ENCODE measurements around the gene GSTP1. TPM values are rescaled to one million over a fixed set of nuclear protein-coding genes. Genes with fewer than 3 reads are reported as not detected.

The GSTP1 gene
- total RNA-seq, 2 experiments from 2014 or later: 194 to 209 TPM

DNA sequence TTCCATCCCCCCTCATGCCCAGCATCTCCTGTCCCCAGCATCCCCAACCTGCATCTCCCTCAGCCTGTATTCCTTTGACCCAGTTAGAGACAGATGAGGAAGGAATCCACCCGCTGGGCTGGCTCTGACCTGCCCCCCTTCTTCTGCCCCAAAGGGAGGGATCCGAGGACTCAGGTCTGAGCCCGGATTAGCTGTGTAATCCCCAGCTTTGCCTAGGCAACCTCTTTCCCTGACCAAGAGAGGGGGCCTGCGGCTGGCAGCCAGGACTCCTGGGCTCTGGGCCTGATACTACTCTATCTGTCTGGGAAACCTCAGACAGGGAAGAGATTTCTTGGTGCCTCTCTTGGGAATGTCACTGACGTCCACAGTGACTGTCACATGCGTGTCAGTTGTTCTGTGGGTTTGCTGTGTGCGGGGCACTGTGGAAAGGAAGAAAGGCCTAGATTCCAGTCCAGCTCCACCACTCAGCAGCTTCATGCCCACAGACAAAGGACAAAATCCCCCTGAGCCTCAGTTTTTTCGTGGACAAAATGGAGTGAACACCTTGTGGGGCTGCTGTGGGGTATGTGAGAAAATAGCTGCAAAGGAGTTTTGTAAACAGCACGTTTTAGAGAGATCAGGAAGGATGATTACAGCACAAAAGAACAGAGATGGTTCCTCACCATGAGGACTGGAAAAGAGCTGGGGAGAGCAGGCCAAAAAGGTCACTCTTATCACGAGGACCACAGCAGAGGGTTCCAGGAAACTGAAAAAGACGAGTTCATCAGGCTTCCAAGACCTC is 21.8 kb downstream of the GSTP1 start:
- peaks cover 12% of the 10 kb centered on the region for H3K27me3 Mint-ChIP-seq
- CTCF ChIA-PET: interaction anchor here (1.6 kb wide), 1 partner anchor 24 kb away, joined by 7 read pairs; the partner anchor contains the start of gene NUDT8
- peak overlapping the region; percentile 93 for H3K4me3 Mint-ChIP-seq
- peak overlapping the region; percentile 65 for H3K27ac Mint-ChIP-seq
- H3K36me3 Mint-ChIP-seq (ENCODE audit: low read depth): peaks cover 15% of the 10 kb centered on the region
- peaks cover 24% of the 10 kb centered on the region for H3K4me1 Mint-ChIP-seq
- POLR2A ChIA-PET: no interaction called here
- no peaks in the 10 kb centered on the region for H3K9me3 Mint-ChIP-seq
- DNase-seq: no peak

DNA sequence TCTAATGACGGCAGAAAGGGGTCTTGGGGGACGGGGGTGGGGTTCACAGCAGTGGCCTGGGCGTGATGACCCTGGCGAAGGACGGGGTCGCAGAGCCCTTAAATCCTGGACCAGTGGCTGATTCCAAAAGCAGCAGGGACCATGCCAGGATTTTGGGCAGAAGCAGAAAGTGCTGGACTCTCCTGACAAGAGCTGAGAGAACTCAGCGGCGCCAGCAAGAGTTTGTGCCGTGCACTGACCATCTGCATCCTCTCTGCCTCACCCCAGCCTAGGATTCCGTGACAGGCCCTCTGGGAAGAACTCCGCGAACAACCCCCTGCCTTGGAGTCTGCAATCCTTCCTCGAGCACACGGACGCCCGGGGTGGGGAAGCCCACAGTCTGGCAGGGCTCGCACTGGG is 22.5 kb downstream of the GSTP1 start:
- CTCF ChIA-PET: interaction anchor here (1.6 kb wide), 1 partner anchor 23 kb away, joined by 7 read pairs; the partner anchor contains the start of gene NUDT8
- Mint-ChIP-seq H3K4me1 (peaks cover 19% of the 10 kb centered on the region), H3K36me3 (ENCODE audit: low read depth) (peaks cover 15% of the 10 kb centered on the region), H3K27ac (peak overlapping the region; percentile 93), H3K27me3 (peaks cover 9% of the 10 kb centered on the region), H3K4me3 (peak overlapping the region; percentile 93), H3K9me3 (no peaks in the 10 kb centered on the region)
- POLR2A ChIA-PET: no interaction called here
- DNase-seq: no peak

DNA sequence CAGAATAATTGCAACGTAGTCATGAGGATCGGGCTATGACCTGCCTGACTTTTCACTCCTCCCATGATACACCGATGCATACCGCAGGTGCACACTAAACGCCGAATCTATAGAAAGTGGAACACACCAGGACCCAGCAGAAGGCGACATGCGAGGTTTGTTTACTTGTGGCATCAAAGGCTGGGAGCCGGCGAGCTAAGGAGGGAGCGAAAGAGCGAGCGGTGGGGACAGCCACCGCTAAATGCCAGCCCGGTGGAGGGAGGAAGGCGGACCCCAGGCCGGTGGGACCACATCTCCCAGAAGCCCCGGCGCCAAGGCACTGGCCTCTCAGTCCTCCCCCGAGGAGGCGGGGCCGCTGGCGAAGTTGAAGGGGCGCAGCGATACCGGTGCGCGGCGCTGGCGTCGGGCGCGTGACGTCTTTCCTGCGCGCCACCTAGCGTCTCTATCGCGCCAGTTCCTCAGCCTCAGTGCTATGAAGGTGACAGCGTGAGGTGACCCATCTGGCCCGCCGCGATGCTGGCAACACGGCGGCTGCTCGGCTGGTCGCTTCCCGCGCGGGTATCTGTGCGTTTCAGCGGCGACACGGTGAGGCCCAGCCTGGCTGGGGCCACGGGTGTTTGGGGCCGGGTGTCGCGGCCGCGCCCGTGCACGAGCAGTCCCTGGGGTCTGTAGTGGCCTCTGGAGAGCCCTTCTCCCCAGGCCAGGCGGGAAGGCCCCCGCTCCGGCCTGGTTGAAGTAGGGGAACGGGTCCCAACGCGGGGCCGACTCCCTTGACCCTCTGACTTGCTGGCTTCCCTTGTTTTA is 23.1 kb downstream of the GSTP1 start, which contains the start of gene NDUFV1:
TSS of gene NDUFV1 (plus strand) at position 445 of the 804 bp plus-strand sequence. CDS start at position 514, 69 bp downstream.
- H3K4me1 Mint-ChIP-seq: peaks cover 19% of the 10 kb centered on the region
- DNase-seq: peak; percentile 97
- ChIA-PET CTCF (interaction anchor here (0.6 to 3.8 kb wide), 3 partner anchors 23 to 1116 kb away, joined by 4 to 18 read pairs (median 7); partner anchors contain the start of gene NUDT8), POLR2A (no interaction called here)
- H3K9me3 Mint-ChIP-seq: no peaks in the 10 kb centered on the region
- H3K36me3 Mint-ChIP-seq (ENCODE audit: low read depth): peaks cover 18% of the 10 kb centered on the region
- H3K4me3 Mint-ChIP-seq: peak within 1 kb of the TSS; percentile 93
- peaks cover 7% of the 10 kb centered on the region for H3K27me3 Mint-ChIP-seq
- H3K27ac Mint-ChIP-seq: peak within 1 kb of the TSS; percentile 93

DNA sequence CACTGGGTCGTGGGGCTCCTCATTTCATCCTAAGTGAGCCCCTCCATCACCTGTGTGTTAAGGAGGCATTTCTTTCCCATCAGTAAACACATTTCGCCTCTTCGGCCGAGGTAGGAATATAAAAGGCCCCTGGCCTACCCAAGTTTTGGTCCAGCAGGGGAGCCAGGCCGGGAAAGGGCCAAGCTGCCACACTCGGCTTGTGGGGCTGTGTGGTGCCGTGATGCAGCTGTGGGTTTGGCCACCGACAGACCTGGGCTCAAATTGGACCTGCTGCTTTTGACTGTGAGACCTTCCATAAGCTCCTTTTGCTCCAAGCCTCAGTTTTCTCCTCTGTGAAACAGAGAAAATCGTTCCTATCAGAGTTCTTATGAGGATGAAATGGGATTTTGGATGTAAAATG is 23.9 kb downstream of the GSTP1 start:
- peaks cover 7% of the 10 kb centered on the region for H3K27me3 Mint-ChIP-seq
- H3K27ac Mint-ChIP-seq: peak overlapping the region; percentile 93
- CTCF ChIA-PET: interaction anchor here (0.6 to 3.8 kb wide), 4 partner anchors 10 to 1115 kb away, joined by 3 to 18 read pairs (median 4); partner anchors contain the start of gene NUDT8
- POLR2A ChIA-PET: no interaction called here
- H3K4me1 Mint-ChIP-seq: peaks cover 23% of the 10 kb centered on the region
- peaks cover 23% of the 10 kb centered on the region for H3K36me3 Mint-ChIP-seq (ENCODE audit: low read depth)
- DNase-seq: no peak
- peak overlapping the region; percentile 93 for H3K4me3 Mint-ChIP-seq
- no peaks in the 10 kb centered on the region for H3K9me3 Mint-ChIP-seq

DNA sequence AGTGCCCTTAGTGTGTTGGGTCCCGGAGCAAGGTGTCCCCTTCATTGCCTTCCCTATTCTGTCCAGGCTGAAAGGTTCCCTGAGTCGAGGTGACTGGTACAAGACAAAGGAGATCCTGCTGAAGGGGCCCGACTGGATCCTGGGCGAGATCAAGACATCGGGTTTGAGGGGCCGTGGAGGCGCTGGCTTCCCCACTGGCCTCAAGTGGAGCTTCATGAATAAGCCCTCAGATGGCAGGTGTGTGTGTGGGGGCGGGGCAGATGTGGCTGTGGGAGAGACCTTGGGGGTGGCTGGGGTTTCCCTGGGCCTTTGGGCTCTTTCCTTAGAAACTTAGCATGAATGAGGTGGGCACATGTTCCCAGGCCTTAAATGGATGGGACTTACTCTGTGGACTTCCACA is 24.9 kb downstream of the GSTP1 start:
- H3K27me3 Mint-ChIP-seq: no peaks in the 10 kb centered on the region
- peak overlapping the region; percentile 93 for H3K27ac Mint-ChIP-seq
- CTCF ChIA-PET: interaction anchor here (0.7 to 3.8 kb wide), 4 partner anchors 8 to 342 kb away, joined by 3 to 18 read pairs (median 4); partner anchors contain the start of gene NUDT8
- POLR2A ChIA-PET: interaction anchor here (0.6 kb wide), 1 partner anchor 210 kb away, joined by 5 read pairs; no protein-coding TSS in a partner anchor
- no peaks in the 10 kb centered on the region for H3K9me3 Mint-ChIP-seq
- peaks cover 29% of the 10 kb centered on the region for H3K36me3 Mint-ChIP-seq (ENCODE audit: low read depth)
- no peak for DNase-seq
- H3K4me3 Mint-ChIP-seq: peak overlapping the region; percentile 93
- peaks cover 30% of the 10 kb centered on the region for H3K4me1 Mint-ChIP-seq

DNA sequence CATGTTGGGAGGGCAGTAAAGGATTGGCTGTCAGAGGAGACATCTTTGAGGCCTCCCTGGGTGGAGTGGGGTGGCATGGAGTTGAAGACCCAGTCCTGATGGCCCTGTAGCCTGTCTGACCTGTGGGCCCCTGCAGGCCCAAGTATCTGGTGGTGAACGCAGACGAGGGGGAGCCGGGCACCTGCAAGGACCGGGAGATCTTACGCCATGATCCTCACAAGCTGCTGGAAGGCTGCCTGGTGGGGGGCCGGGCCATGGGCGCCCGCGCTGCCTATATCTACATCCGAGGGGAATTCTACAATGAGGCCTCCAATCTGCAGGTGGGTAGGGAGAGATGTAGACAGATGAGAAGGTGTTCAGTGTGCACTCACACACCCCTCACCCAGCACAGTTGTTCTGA is 25.7 kb downstream of the GSTP1 start:
- ChIA-PET CTCF (interaction anchor here (0.7 to 3.8 kb wide), 4 partner anchors 9 to 39 kb away, joined by 3 to 18 read pairs (median 4); partner anchors contain the start of gene NUDT8), POLR2A (no interaction called here)
- Mint-ChIP-seq H3K9me3 (no peaks in the 10 kb centered on the region), H3K4me1 (peaks cover 39% of the 10 kb centered on the region), H3K36me3 (ENCODE audit: low read depth) (peaks cover 30% of the 10 kb centered on the region), H3K4me3 (no peak overlapping the region), H3K27ac (no peak overlapping the region), H3K27me3 (no peaks in the 10 kb centered on the region)
- no peak for DNase-seq

DNA sequence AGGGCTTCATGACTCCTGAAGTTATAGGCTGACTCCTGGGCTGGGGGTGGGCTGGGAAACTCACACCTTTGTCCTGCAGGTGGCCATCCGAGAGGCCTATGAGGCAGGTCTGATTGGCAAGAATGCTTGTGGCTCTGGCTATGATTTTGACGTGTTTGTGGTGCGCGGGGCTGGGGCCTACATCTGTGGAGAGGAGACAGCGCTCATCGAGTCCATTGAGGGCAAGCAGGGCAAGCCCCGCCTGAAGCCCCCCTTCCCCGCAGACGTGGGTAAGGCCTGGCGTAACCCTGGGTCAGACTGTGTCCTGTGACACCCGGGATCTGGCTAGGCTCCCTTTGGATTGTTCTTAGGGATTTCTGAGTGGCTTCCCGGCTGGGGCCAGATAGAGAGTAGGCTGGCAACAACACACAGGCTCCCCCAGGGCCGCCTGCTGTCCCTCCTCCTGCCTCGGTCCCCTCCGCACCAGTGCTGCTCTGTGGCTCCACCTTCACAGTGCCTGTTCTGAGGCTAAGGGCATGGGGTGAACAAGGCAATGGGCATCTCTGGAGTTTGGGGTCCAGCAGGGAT is 26.8 kb downstream of the GSTP1 start:
- CTCF ChIA-PET: interaction anchor here (3.8 kb wide), 1 partner anchor 19 kb away, joined by 18 read pairs; the partner anchor contains the start of gene NUDT8
- Mint-ChIP-seq H3K27ac (no peak overlapping the region), H3K27me3 (no peaks in the 10 kb centered on the region), H3K36me3 (ENCODE audit: low read depth) (peaks cover 30% of the 10 kb centered on the region), H3K4me3 (no peak overlapping the region), H3K9me3 (no peaks in the 10 kb centered on the region), H3K4me1 (peaks cover 49% of the 10 kb centered on the region)
- POLR2A ChIA-PET: interaction anchor here (0.7 kb wide), 1 partner anchor 20 kb away, joined by 3 read pairs; the partner anchor contains the start of gene NUDT8
- DNase-seq: no peak

DNA sequence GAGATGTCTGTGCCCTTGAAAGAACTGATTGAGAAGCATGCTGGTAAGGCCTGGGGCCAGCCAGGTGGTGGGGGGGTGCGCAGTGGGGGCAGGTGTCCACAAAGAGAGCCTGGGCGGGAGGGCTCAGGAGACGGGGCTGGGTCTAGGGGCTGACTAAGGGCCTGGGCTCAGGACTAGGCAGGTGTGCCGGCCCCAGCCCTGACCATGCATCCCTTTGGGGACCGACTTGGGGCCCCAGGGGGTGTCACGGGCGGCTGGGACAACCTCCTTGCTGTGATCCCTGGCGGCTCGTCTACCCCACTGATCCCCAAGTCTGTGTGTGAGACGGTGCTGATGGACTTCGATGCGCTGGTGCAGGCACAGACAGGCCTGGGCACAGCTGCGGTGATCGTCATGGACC is 27.6 kb downstream of the GSTP1 start:
- H3K9me3 Mint-ChIP-seq: no peaks in the 10 kb centered on the region
- DNase-seq: no peak
- H3K4me3 Mint-ChIP-seq: no peak overlapping the region
- H3K27me3 Mint-ChIP-seq: no peaks in the 10 kb centered on the region
- H3K36me3 Mint-ChIP-seq (ENCODE audit: low read depth): peaks cover 30% of the 10 kb centered on the region
- ChIA-PET CTCF (no interaction called here), POLR2A (no interaction called here)
- H3K27ac Mint-ChIP-seq: no peak overlapping the region
- H3K4me1 Mint-ChIP-seq: peaks cover 48% of the 10 kb centered on the region

DNA sequence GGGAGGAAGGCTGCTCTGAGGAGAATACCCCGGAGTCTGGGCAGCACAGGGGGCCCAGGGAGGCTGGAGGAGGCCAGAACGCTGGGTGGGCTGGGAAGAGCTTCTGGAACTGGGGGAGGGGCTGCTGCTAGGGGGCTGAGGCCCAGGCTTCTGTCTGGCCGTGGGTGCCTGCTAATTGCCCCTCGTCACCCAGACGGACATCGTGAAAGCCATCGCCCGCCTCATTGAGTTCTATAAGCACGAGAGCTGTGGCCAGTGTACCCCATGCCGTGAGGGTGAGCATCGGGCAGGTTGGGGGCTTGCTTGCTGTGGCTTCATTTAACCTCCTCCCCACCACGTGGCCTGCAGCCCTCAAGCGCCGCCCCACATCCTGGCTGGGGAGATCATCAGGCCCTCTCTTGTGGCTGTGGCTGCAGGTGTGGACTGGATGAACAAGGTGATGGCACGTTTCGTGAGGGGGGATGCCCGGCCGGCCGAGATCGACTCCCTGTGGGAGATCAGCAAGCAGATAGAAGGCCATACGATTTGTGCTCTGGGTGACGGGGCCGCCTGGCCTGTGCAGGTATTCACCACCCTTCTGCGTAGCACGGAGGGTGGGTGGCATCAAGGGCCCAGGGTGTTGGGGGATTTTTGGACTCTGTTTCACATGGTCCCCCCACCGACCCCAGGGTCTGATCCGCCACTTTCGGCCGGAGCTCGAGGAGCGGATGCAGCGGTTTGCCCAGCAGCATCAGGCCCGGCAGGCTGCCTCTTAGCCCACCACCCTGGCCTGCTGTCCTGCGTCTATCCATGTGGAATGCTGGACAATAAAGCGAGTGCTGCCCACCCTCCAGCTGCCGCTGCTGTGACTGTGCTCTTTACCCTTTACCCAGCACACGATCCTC is 28.3 kb downstream of the GSTP1 start:
- DNase-seq: no peak
- Mint-ChIP-seq H3K36me3 (ENCODE audit: low read depth) (peaks cover 30% of the 10 kb centered on the region), H3K27me3 (no peaks in the 10 kb centered on the region), H3K9me3 (no peaks in the 10 kb centered on the region), H3K4me1 (peaks cover 49% of the 10 kb centered on the region), H3K4me3 (no peak overlapping the region), H3K27ac (peak overlapping the region; percentile 72)
- CTCF ChIA-PET: interaction anchor here (1.3 to 6.6 kb wide), 2 partner anchors 18 to 95 kb away, joined by 3 to 84 read pairs; partner anchors contain the start of gene NUDT8
- POLR2A ChIA-PET: no interaction called here

DNA sequence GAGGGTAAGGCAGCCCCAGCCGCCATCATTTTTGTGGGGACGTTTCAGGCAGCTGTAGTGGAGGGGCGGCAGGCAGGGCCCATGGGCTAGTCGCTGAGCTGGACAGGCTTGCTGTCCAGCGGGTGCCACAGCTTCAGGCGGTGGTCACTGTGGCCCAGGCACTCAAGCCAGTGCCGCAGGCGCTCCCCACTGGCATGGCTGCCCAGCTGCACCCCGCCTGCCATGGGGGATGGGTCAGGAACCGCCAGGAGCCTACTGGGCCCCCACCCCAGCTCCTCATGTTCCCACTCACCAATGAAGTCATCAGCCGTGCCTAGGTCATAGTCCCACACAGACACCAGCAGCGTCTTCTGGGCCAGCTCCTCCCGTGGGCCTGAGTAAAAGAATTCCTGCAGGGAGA is 29.1 kb downstream of the GSTP1 start:
- Mint-ChIP-seq H3K4me1 (peaks cover 48% of the 10 kb centered on the region), H3K36me3 (ENCODE audit: low read depth) (peaks cover 30% of the 10 kb centered on the region), H3K27ac (peak overlapping the region; percentile 99), H3K27me3 (no peaks in the 10 kb centered on the region), H3K9me3 (no peaks in the 10 kb centered on the region), H3K4me3 (no peak overlapping the region)
- ChIA-PET POLR2A (no interaction called here), CTCF (interaction anchor here (0.8 to 6.6 kb wide), 5 partner anchors 17 to 96 kb away, joined by 3 to 84 read pairs (median 5); partner anchors contain the start of genes GSTP1 and NUDT8)
- DNase-seq: no peak

DNA sequence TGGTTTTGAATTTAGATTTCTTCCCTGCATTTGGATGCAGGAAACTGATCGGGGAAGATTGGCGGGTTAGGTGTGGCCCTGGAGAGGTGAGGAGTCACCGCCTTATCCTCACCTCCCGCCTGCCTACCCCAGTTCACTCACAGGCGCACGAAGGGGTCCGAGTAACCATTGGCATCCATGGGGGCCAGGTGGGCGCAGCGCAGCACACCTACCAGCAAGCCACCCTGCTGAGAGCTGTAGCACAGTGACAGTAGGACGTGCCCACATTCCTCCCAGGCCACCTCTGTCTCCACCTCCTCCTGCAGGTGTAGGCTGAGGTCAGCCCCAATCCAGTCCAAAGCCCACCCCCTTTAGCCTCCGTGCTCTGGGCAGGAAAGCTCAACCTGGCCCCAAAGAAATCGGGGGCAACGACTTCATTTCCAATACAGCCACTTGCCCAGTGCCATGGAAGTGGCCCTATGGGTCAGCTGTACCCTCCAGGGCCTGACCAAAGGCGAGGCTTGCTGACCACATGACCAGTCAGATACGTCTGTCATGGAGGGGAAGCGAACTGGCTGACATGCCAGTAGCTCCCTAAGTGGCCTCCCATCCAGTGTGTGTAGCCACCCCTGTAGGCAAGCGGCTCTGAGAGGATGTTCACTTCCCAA is 29.8 kb downstream of the GSTP1 start:
- Mint-ChIP-seq H3K27me3 (no peaks in the 10 kb centered on the region), H3K27ac (peak overlapping the region; percentile 99), H3K36me3 (ENCODE audit: low read depth) (peaks cover 27% of the 10 kb centered on the region), H3K4me3 (peak overlapping the region; percentile 71), H3K4me1 (peaks cover 41% of the 10 kb centered on the region), H3K9me3 (no peaks in the 10 kb centered on the region)
- ChIA-PET CTCF (interaction anchor here (0.5 to 6.6 kb wide), 10 partner anchors 11 to 1250 kb away, joined by 3 to 84 read pairs (median 4); partner anchors contain the start of genes GSTP1 and NUDT8), POLR2A (no interaction called here)
- DNase-seq: no peak
